SW480 (cell line): ENCODE results near the gene ZDHHC6.
"Not testable (repeated sequence)": the region's sequence is repeated elsewhere in the genome, so short reads cannot be mapped to it uniquely, and the experiment has no call there.

Experiments
- DNase-seq: peaks from one replicate; pipeline ENCODE4 v3.0.0-alpha.2; 2016; ENCODE audit warnings: low spot score

The ZDHHC6 gene

DNA sequence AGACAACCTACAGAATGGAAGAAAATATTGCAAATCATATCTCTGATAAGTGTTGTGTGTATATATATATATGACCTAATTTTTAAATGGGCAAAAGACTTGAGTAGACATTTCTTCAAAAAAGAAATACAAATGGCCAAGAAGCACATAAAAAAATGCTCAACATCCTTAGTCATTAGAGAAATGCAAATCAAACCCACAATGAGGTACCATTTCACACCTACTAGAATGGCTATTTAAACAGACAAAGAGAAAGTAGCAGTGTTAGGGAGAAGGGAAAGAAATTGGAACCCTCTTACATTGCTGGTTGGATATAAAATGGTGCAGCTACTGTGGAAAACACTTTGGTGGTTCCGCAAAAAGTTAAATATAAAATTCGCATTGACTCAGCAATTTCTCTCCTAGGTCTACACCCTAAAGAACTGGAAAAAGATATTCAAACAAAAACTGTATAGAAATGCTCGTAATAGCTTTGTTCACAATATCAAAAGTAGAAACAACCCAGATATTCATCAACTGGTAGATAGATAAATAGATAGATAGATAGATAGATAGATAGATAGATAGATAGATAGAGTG lies 56.5 kb downstream of the ZDHHC6 start:
- no peak for DNase-seq

- peak; percentile 78 for DNase-seq
These were observed 57.4 kb downstream of the ZDHHC6 start for GRCh38 chr10:112389271-112389822.

DNA sequence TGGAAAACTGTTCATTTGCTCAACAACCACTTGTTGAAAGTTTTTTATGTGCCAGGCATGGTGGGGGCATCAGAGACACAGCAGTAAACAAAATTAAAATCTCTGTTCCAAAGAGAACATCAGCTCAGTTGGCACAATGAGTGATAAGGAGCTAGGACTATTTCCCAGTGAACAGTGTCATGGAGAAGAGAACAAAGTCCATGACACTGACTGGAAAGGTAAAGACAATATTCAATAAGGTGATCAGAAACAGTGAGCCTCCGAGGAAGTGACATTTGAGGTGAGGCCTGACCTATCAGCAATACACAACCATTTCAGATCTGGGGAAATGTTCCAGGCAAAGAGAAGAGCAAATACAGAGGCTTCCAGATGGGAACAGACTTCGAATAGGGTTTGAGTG lies 58.2 kb downstream of the ZDHHC6 start:
- no peak for DNase-seq

GRCh38 chr10:112388056-112388455 lies 58.7 kb downstream of the ZDHHC6 start:
- not testable (repeated sequence) for DNase-seq

DNA sequence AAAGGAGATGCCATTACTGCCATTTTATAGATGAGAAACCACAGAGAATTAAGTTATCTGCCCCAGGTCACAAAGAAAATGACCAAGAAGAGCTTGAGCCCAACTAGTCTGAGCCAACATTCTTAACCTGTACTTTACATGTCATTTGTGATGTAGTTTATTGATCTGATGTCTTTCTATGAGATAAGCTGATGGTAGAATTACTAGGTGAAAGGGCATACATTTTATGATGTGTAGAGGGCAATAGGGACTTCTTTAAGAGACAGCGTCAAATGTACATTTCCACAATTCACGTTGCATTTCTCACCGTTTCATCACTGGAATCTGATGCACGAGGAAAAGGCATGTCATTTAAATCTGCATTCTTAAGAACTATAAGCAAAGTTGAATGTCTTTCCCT lies 61.5 kb downstream of the ZDHHC6 start:
- no peak for DNase-seq

GRCh38 chr10:112384141-112384540 lies 62.6 kb downstream of the ZDHHC6 start:
- no peak for DNase-seq

GRCh38 chr10:112383325-112383724 lies 63.4 kb downstream of the ZDHHC6 start:
- DNase-seq: peak; percentile 59

DNA sequence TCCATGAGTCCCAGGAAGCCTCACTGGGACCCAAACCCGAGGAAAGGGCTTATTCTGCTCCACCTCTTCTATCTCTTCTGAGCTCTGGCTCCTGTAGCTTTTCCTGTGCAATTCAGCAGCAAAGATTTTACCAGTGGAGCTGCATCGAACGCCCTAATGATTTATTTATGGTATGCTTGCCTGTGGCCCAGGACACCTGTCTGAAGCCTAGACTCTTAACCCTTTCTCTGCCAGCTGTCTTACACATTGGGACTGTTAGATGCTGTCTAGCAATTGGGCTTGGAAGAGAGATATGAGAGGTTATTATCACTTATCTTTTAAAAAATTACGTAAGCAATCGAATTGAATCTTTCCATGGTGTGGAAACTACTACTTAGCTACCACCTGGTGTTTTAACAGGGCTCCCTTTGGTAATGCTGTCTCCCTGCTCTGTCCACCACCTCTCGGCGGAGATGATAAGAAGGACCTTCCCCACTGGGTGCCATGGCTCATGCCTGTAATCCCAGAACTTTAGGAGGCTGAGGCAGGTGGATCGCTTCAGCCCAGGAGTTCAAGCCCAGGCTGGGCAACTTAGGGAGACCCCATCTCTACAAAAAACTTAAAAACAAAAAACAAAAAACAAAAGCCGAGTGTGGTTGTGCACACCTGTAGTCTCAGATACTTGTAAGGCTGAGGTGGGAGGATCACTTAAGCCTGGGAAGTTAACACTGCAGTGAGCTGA lies 64.0 kb downstream of the ZDHHC6 start:
- no peak for DNase-seq
